K562 (cell line): ENCODE results near the gene ARFGEF3. TPM values are rescaled to one million over a fixed set of nuclear protein-coding genes. Genes with fewer than 3 reads are reported as not detected.

ENCODE experiments used
- ATAC-seq: fragments of 200-7000 bp; cut with Tn5 transposase; 3 replicates; pipeline ENCODE4 v1.9.1; 2020; ENCODE audit warnings: moderate library complexity
- BruUV-seq: library from RNA; stranded (reverse); fragments of 400-500 nt; replicated peaks from 2 replicates; lab custom pipeline; 2021; lab: Mats Ljungman, UMichigan
- CTCF ChIA-PET: fragments of 300-600 bp; formaldehyde crosslinking; extraction: SDS; loops from one replicate; lab custom pipeline; 2021; ENCODE audit warnings: low intra/inter-chr PET ratio; lab: Yijun Ruan, JAX
- POLR2A ChIA-PET: fragments of 300-600, 350-650 bp; sonication (Branson Sonifier 250); formaldehyde crosslinking; extraction: SDS; loops from one replicate; lab custom pipeline; 2021; ENCODE audit warnings: antibody characterized with exemption, inconsistent platforms; lab: Yijun Ruan, JAX
- DNase-seq, 4 experiments: peaks; one replicate each; pipeline versions ENCODE4 v3.0.0 to v3.0.0-alpha.2; 2011 to 2018; ENCODE audit warnings: low spot score in 3 of 4, mixed read lengths in 3 of 4; ENCODE audit errors: extremely low read depth in 1 of 4
- FAIRE-seq: peaks from 2 replicates; lab custom pipeline; 2011; peaks lifted over from hg19 to GRCh38; lab: Jason Lieb, UNC
- H2AFZ ChIP-seq: 2 replicates; pipeline ENCODE4 v1.6.0; 2011; ENCODE audit warnings: low read depth, low read length, control low read depth, inconsistent platforms
- H3K27ac ChIP-seq: fragments of 200-600 bp; 3 replicates; pipeline ENCODE4 v1.8.0; 2011; ENCODE audit warnings: low read depth, mild to moderate bottlenecking, control low read depth, inconsistent platforms, low read length, moderate library complexity, mixed read lengths; ENCODE audit errors: extremely low read depth
- H3K27me3 ChIP-seq, 2 experiments: fragments of 300-600 bp in 1 of 2; 2 replicates in 1 of 2; 3 replicates in 1 of 2; pipeline versions ENCODE4 v1.6.0 to v1.8.0; 2011; ENCODE audit warnings: inconsistent platforms in 2 of 2, low read length in 2 of 2, mild to moderate bottlenecking in 1 of 2, mixed read lengths in 1 of 2, moderate library complexity in 1 of 2; ENCODE audit not compliant: control insufficient read depth in 2 of 2, insufficient read depth in 2 of 2
- H3K36me3 ChIP-seq: fragments of 300-600 bp; 3 replicates; pipeline ENCODE4 v1.8.0; 2011; ENCODE audit warnings: mild to moderate bottlenecking, low read length, inconsistent platforms; ENCODE audit not compliant: control insufficient read depth, insufficient read depth
- H3K4me1 ChIP-seq, 2 experiments: fragments of 200-600 bp in 1 of 2; replicated peaks in 1 of 2; 2 replicates in 1 of 2; 3 replicates in 1 of 2; pipeline versions ENCODE4 v1.5.1 to v1.8.0; 2011; ENCODE audit warnings: inconsistent platforms in 2 of 2, low read length in 2 of 2, mild to moderate bottlenecking in 1 of 2, mixed read lengths in 1 of 2, moderate library complexity in 1 of 2; ENCODE audit not compliant: control insufficient read depth in 2 of 2, insufficient read depth in 2 of 2
- H3K4me2 ChIP-seq: 2 replicates; pipeline ENCODE4 v1.6.1; 2011; ENCODE audit warnings: low read length, control low read depth, inconsistent platforms, mixed read lengths; ENCODE audit not compliant: insufficient read depth
- H3K4me3 ChIP-seq: fragments of 200-600 bp; sonication (generic), shearing (Covaris generic); 2 replicates; pipeline ENCODE4 v1.5.1; 2016; ENCODE audit warnings: control low read depth, inconsistent platforms
- H3K79me2 ChIP-seq: fragments of 200-600 bp; 3 replicates; pipeline ENCODE4 v1.8.0; 2011; ENCODE audit warnings: low read length, inconsistent platforms; ENCODE audit not compliant: control insufficient read depth, insufficient read depth
- H3K9ac ChIP-seq, 2 experiments: 2 replicates each; pipeline versions ENCODE4 v1.6.0 to v1.6.1; 2011; ENCODE audit warnings: low read depth in 2 of 2, low read length in 2 of 2, control low read depth in 1 of 2, inconsistent platforms in 1 of 2, mild to moderate bottlenecking in 1 of 2, mixed read lengths in 1 of 2; ENCODE audit not compliant: insufficient read depth in 1 of 2
- H3K9me1 ChIP-seq: one replicate; pipeline ENCODE4 v1.6.0; 2011; ENCODE audit warnings: inconsistent platforms, mild to moderate bottlenecking, low read length, moderate library complexity; ENCODE audit not compliant: control insufficient read depth, insufficient read depth
- H3K9me3 ChIP-seq: replicated peaks from 2 replicates; pipeline ENCODE4 v1.5.1; 2011; ENCODE audit warnings: low read depth, low read length, inconsistent platforms; ENCODE audit not compliant: control insufficient read depth, insufficient read depth
- H4K20me1 ChIP-seq: replicated peaks from 2 replicates; pipeline ENCODE4 v1.6.1; 2011; ENCODE audit warnings: low read length, inconsistent platforms, mixed read lengths; ENCODE audit not compliant: control insufficient read depth, insufficient read depth
- ADNP ChIP-seq: fragments of 200-800 bp; sonication (Bioruptor generic); IDR thresholded peaks from 2 replicates; pipeline ENCODE4 v1.6.1; 2016; ENCODE audit warnings: missing genetic modification characterization, missing compliant biosample characterization
- BRD9 ChIP-seq: fragments of 450-650 bp; IDR thresholded peaks from 2 replicates; pipeline ENCODE4 v1.6.1; 2018; ENCODE audit warnings: low read depth; ENCODE audit not compliant: partially characterized antibody
- E2F5 ChIP-seq: sonication (generic); formaldehyde crosslinking; IDR thresholded peaks from 2 replicates; pipeline ENCODE4 v1.8.0; 2022; ENCODE audit warnings: mild to moderate bottlenecking, missing genetic modification reagents
- EHMT2 ChIP-seq: fragments of 450-650 bp; IDR thresholded peaks from 2 replicates; pipeline ENCODE4 v1.6.1; 2018; ENCODE audit warnings: antibody characterized with exemption
- HEY1 ChIP-seq: fragments of 250-450 bp; sonication (Bioruptor Pico); IDR thresholded peaks from 2 replicates; pipeline ENCODE4 v1.5.0; 2020; ENCODE audit warnings: mild to moderate bottlenecking, moderate library complexity, borderline replicate concordance
- ILK ChIP-seq: fragments of 450-650 bp; IDR thresholded peaks from 2 replicates; pipeline ENCODE4 v1.6.1; 2016; ENCODE audit warnings: missing genetic modification characterization, low read depth, mild to moderate bottlenecking, missing compliant biosample characterization, moderate library complexity, borderline replicate concordance
- KLF1 ChIP-seq: fragments of 450-650 bp; IDR thresholded peaks from 2 replicates; pipeline ENCODE4 v1.6.1; 2016; ENCODE audit warnings: missing genetic modification characterization, missing compliant biosample characterization
- KLF16 ChIP-seq: IDR thresholded peaks from 2 replicates; pipeline ENCODE4 v1.6.1; 2016; ENCODE audit warnings: antibody characterized with exemption
- MEF2A ChIP-seq: IDR thresholded peaks from 2 replicates; pipeline ENCODE4 v1.6.1; 2011; ENCODE audit warnings: low read depth, mild to moderate bottlenecking, low read length, moderate library complexity; ENCODE audit not compliant: control insufficient read depth
- POLR2B ChIP-seq: fragments of 450-650 bp; IDR thresholded peaks from 2 replicates; pipeline ENCODE4 v1.6.1; 2018; ENCODE audit warnings: low read depth; ENCODE audit not compliant: partially characterized antibody
- SOX6 ChIP-seq: fragments of 450-650 bp; IDR thresholded peaks from 2 replicates; pipeline ENCODE4 v1.6.1; 2014; ENCODE audit warnings: mild to moderate bottlenecking
- STAG1 ChIP-seq: sonication (generic); formaldehyde crosslinking; IDR thresholded peaks from 2 replicates; pipeline ENCODE4 v1.5.0; 2020; ENCODE audit warnings: missing genetic modification reagents, borderline replicate concordance
- TAF15 ChIP-seq: fragments of 200-400 bp; formaldehyde crosslinking; IDR thresholded peaks from 2 replicates; pipeline ENCODE4 v1.6.1; 2017; ENCODE audit warnings: mild to moderate bottlenecking, low read depth, low read length, moderate library complexity
- ZNF134 ChIP-seq: fragments of 250-450 bp; sonication (Bioruptor Pico); conservative IDR thresholded peaks from 2 replicates; pipeline ENCODE4 v1.4.0; 2020
- ZNF212 ChIP-seq: fragments of 450-650 bp; formaldehyde crosslinking; IDR thresholded peaks from 2 replicates; pipeline ENCODE4 v1.4.0; 2020; ENCODE audit warnings: mild to moderate bottlenecking
- WGBS: fragments of 100-300 bp; shearing (Covaris generic); methylation state at CpG from one replicate; pipeline ENCODE4 v1.1.6; 2016; ENCODE audit warnings: low coverage, mixed read lengths; ENCODE audit not compliant: insufficient coverage; ENCODE audit errors: missing lambda C conversion rate; 5-methylcytosine and 5-hydroxymethylcytosine counted together
- in situ Hi-C: fragments of 300-500 bp; cut with MboI; formaldehyde crosslinking; loops from 4 replicates; pipeline ENCODE4 v1.15.0; 2018; ENCODE audit warnings: inconsistent platforms, mixed read lengths
- intact Hi-C: fragments of 100-400 bp; cut with micrococcal nuclease; formaldehyde crosslinking; loops from 2 replicates; pipeline ENCODE4 v1.14.2; 2022
- polyA plus RNA-seq, 8 experiments: library from polyadenylated mRNA; depleted of rRNA in 4 of 8; stranded (reverse) in 5 of 8; unstranded in 3 of 8; fragments of >200 nt; fragmentation: Nextera tagmentation in 2 of 8; fragmentation: Illumina TruSeq in 1 of 8; extraction: Ambion mirVana in 2 of 8; extraction: Trizol in 1 of 8; gene quantifications; 2 replicates each; pipeline versions ENCODE4 v1.2.1 to v1.2.3, GENCODE V29; 2011 to 2014; ENCODE audit warnings: inconsistent platforms in 1 of 8, missing spikeins in 1 of 8
- total RNA-seq, 7 experiments: library from RNA; depleted of rRNA in 6 of 7; stranded (reverse); fragments of >200 nt in 6 of 7; fragmentation: Illumina TruSeq in 2 of 7; extraction: Trizol in 2 of 7; gene quantifications; 2 replicates each; pipeline versions ENCODE4 v1.2.1 to v1.2.3, GENCODE V29; 2011 to 2021; ENCODE audit warnings: low replicate concordance in 1 of 7

ARFGEF3 gene
- total and polyA plus RNA-seq, 9 of the 15 experiments (the other 6 are each of a cell fraction or from before 2014, with no cell fraction given): under 0.01 to 0.02 TPM; not detected in 7

GRCh38 chr6:138239774-138240173 is 78.0 kb downstream of the ARFGEF3 start (continued):
- TF ChIP-seq TAF15 (no peak), ADNP (tag) (no peak), SOX6 (no peak), HEY1 (CRISPR knock-in tag) (no peak), KLF1 (tag) (no peak), STAG1 (CRISPR knock-in tag) (no peak), ZNF212 (CRISPR knock-in tag) (no peak), ILK (tag) (no peak), KLF16 (no peak), E2F5 (CRISPR knock-in tag) (no peak)

- CTCF ChIA-PET: no interaction called here
- no peak for TF ChIP-seq MEF2A
- TF ChIP-seq BRD9: no peak
- no peak for TF ChIP-seq EHMT2
- TF ChIP-seq ZNF134 (CRISPR knock-in tag): no peak
- TF ChIP-seq POLR2B: no peak
Measured at GRCh38 chr6:138240476-138241245, 78.9 kb downstream of the ARFGEF3 start.

More at GRCh38 chr6:138240476-138241245, 78.9 kb downstream of the ARFGEF3 start:
- Histone ChIP-seq H4K20me1 (no peaks in the 10 kb centered on the region), H3K9ac (no peak overlapping the region), H3K79me2 (no peaks in the 10 kb centered on the region), H3K4me2 (no peak overlapping the region), H3K27me3 (peaks cover 5 to 10% of the 10 kb centered on the region in 2 experiments; a peak in 4 of 5 replicates), H3K27ac (no peak overlapping the region), H3K4me1 (no peaks in the 10 kb centered on the region), H3K4me3 (no peak overlapping the region), H3K9me3 (no peaks in the 10 kb centered on the region), H2AFZ (no peak overlapping the region), H3K36me3 (no peaks in the 10 kb centered on the region), H3K9me1 (no peaks in the 10 kb centered on the region)
- 3% methylated on average over 13 of the region's 13 CpGs for WGBS
- intact Hi-C loops: no loop called here
- no TSS peak for BruUV-seq
- in situ Hi-C loops: no loop called here
- DNase-seq (no peak), ATAC-seq (no peak), FAIRE-seq (no peak)
- POLR2A ChIA-PET: interaction anchor here (1.7 kb wide), 1 partner anchor 9 kb away, joined by 5 read pairs; no protein-coding TSS in a partner anchor
